Right ventricle myocardium superior (tissue), 1 donor: ENCODE measurements around the gene CRIP2. TPM values are rescaled to one million over a fixed set of nuclear protein-coding genes. Genes with fewer than 3 reads are reported as not detected.
A peak's percentile ranks its signal among the peaks of the same experiment; 100 is the strongest.

Experiments used
- ATAC-seq: fragments of 200-7000 bp; cut with Tn5 transposase; one replicate; pipeline ENCODE4 v1.9.1; 2020; ENCODE audit warnings: mild to moderate bottlenecking; ENCODE audit not compliant: poor library complexity
- DNase-seq: peaks from one replicate; pipeline ENCODE4 v3.0.0-alpha.2; 2020
- intact Hi-C: fragments of 100-400 bp; cut with DNase I; formaldehyde crosslinking; loops from one replicate; pipeline ENCODE4 v1.11.2; 2022
- total RNA-seq: library from RNA; stranded (reverse); fragmentation: NEBNext Ultra II Directional; extraction: Animal tissue kit (Norgen Biotek cat#: 25700); gene quantifications from one replicate; pipeline ENCODE4 v1.2.1, GENCODE V29; 2021
- donor health status: DM: no; HTN: yes; CAD: no; lungs with severe emphysema.

The CRIP2 gene
- total RNA-seq, 1 donor from 2014 or later, result 1,011 TPM

GRCh38 chr14:105471823-105472485, 2.7 kb upstream of the CRIP2 start:
- DNase-seq (no peak), ATAC-seq (peak; percentile 9)
- intact Hi-C loops, result no loop called here

GRCh38 chr14:105472486-105472991, 2.1 kb upstream of the CRIP2 start:
- ATAC-seq (peak; percentile 35), DNase-seq (peak; percentile 89)
- intact Hi-C loops, result no loop called here

DNA sequence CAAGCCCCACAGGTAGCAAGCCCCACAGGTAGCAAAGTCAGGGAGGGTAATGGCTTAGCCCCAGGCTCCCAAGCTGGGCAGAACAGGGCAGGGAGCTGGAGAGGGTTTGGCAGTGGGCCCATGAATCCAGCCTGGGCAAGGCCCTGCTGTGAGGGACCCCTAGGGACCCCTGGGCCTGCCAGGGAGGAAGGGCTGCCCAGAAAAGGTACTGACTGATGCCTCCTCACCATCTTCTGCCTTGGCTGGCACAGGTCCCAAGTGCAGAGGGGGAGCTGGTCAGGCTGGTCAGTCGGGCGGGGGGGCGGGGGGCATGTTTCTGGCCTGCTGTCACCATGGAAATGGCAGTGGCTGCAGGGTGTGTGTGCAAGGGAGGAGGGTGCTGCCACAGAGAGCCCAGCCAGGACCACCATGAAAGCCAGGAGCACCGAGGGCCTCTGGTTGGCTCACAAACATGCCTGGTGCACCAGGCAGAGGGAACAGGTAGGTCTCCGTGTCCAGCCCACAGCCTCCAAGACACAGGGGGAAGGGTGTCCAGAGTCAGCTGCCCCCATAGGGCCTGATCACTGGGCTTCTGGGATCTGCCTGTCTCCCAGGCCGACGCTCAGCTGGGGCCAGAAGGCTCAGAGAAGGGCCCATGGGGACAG, 1.5 kb upstream of the CRIP2 start:
- ATAC-seq (no peak), DNase-seq (peak; percentile 60)
- intact Hi-C loops, result no loop called here

DNA sequence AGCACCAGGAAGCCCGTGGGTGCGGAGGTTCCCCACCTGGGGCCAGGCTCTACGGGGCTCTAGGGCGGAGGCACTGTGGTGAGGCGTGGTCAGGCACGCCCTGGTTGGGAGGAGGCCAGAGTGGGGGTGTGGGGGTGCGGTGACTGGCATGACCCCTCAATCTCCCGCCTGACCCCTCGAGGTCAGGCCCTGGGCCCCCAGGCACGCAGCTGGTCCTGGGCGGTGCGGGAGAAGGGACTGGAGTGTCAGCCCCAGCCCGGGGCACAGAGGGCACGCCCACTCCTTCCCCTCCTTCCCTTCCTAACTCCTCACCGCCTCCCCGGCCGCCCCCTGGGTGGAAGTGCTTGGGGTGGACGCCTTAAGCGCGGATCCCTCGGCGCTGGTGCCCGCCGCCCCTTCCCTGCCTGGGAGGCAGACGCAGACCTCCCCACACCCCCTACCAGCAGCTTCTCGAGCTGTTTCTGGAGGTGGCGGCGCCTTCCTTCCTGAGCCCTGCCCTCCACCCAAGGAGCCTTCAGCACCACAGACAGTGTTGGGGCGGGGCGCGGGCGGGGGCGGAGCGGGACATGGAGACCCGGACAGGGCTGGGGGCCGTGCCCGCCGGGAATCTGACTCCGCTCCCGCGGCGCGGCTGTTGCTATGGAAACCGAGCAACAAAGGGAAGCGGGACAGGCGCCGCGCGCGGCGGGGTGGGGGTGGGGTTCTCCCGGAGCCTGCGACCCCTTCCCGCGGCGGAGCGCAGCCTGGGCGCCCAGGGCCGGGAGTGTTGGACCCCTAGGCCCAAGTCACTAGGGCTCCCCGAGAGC, 741 bp upstream of the CRIP2 start:
- DNase-seq, result peak; percentile 97
- intact Hi-C loops, result no loop called here
- ATAC-seq, result peak; percentile 40

DNA sequence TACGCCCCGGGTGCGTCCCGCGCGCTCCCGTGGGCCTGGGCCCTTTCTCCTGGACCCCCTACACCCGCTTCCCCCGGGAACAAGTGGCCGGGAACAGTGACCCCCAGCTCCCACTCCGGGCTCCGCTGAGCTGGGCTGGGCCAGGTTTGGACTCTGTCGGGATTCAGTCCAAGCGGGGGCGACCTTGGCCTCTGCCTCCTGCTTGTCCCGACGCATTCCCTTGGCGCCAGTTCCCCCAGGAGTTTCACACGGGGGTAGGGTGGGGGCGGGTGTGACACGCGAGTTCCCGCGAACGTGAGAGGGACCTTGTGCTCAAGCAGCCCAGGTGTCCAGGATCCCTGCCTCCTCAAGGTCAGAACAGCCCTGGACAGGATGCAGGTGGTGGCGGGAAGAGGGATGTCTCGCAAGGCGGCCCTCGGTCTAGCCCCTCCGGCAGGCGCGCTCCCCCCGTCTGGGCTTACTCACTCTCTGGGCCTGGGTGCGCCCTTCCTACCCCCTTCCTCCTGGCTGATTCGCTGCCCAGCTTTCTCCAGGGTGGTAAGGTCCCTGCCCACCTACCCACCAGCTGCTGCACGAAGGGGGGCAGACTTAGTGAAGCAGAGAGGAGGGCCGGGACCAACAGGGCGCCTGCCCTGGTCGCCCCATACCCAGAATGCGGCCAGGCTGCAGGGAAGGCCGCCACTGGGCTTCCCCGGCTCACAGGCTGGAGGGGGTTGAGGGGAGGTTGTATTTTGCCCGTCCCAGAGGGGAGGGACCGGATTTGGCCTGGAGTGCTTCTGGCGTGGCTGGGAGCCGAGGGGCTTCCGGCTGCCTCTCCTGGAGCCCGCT, 862 bp downstream of the CRIP2 start:
- no peak for ATAC-seq

GRCh38 chr14:105476097-105476830, 1.6 kb downstream of the CRIP2 start:
- DNase-seq (peak; percentile 85), ATAC-seq (peak; percentile 0)
- intact Hi-C loops, result no loop called here

More for the DNA sequence above, 862 bp downstream of the CRIP2 start:
- peak; percentile 71 for DNase-seq
- intact Hi-C loops, result no loop called here

- DNase-seq, result peak; percentile 60
- intact Hi-C loops, result no loop called here
- ATAC-seq, result no peak
Observed at GRCh38 chr14:105476831-105477659, 2.4 kb downstream of the CRIP2 start.

GRCh38 chr14:105477660-105478397, 3.2 kb downstream of the CRIP2 start:
- no peak for ATAC-seq
- intact Hi-C loops, result no loop called here
- no peak for DNase-seq

GRCh38 chr14:105478398-105479251, 4.0 kb downstream of the CRIP2 start:
- no peak for ATAC-seq
- intact Hi-C loops, result no loop called here
- no peak for DNase-seq

DNA sequence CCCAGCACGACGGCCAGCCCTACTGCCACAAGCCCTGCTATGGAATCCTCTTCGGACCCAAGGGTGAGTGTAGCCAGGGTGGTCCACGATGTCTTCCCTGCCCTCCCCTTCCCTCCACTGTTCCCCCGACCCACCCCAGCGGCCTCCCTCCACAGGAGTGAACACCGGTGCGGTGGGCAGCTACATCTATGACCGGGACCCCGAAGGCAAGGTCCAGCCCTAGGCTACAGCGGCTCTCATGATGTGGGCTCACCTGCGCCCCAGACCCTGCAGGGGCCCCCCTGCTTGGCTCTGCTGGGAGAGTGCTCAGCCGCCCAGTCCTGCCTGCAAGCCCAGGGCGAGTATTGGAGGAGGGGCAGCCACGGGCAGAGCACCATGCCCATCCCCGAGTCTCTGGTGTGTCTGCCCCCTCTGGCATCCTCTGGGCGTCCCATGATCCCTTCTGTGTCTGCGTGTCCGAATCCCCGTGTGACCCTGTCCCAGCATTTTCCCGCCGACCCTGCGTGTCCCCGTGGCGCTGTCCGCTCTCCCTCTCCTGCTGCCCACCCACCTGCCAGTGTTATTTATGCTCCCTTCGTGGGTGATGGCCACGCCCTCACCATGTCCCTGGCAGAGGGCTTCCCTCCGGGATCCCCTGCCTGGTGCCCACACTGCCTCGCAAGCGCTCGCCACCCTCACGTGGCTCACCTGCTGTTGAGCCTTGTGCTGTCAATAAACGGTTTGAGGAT, 5.0 kb downstream of the CRIP2 start:
- no peak for DNase-seq
- ATAC-seq, result no peak
- intact Hi-C loops, result no loop called here

DNA sequence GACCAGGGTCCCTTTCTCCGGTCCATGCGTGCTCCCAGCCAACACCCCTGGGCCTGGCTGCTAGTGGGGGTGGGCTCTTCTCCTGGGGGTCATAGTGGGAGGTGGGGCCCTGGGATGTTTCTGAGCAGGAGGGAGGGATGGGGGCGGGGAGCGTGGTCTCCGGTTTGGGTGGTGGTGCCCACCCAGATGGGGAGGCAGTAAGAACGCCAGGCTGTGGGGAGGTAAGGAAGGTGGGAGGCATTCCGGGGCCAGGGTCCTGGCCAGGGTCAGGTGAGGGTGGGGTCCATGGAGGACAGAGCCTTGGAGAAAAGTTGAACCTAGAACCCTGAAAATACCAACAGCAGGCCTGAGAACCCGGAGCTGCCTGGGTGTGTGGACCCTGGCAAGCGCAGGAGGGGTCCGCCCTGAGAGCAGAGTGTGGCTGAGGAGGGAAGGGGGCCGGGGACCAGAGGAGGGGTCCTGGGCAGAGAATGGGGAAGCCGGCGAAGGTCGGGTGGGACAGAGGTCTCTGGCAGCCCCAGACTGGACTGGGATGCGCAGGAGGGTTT, 5.7 kb downstream of the CRIP2 start:
- intact Hi-C loops, result no loop called here
- DNase-seq (no peak), ATAC-seq (no peak)

GRCh38 chr14:105480807-105481801, 6.5 kb downstream of the CRIP2 start:
- intact Hi-C loops, result no loop called here
- DNase-seq, result peak; percentile 93
- ATAC-seq, result peak; percentile 76

DNA sequence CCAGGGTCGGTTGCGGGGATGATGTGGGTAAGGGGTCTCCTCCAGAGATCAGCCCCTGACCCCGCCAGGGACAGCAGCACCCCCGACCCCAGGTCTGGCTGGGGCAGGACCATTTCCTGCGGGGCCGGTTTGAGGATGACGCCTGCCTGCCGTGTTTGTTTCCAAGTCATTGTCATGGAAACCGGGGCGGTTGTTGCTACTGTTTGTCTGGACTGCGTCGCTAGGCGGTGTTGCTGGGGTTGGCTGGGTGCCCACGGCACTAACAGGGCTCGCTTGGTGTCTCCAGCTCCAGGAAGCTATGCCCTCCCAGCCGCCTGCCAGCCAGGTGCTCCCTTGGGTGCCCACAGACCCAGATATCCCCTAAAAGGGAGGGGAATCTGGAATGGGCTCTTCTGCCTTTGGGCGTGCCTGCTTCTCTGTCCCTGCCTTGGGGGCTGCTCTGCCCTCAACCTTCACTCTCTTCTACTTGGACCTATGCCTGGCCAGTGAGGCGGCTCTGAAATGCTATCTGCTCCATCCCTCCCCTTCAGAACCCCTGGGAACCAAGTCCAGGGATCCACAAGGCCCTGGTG, 7.4 kb downstream of the CRIP2 start:
- intact Hi-C loops, result no loop called here
- DNase-seq (peak; percentile 96), ATAC-seq (peak; percentile 47)
